ENCODE results near the gene ANKRD36. TPM values are rescaled to one million over a fixed set of nuclear protein-coding genes. Genes with fewer than 3 reads are reported as not detected.
"Not testable (repeated sequence)": the region's sequence is repeated elsewhere in the genome, so short reads cannot be mapped to it uniquely, and the experiment has no call there.

ANKRD36 gene
- total RNA-seq, 1 experiment from 2014 or later = 16.5 TPM

DNA sequence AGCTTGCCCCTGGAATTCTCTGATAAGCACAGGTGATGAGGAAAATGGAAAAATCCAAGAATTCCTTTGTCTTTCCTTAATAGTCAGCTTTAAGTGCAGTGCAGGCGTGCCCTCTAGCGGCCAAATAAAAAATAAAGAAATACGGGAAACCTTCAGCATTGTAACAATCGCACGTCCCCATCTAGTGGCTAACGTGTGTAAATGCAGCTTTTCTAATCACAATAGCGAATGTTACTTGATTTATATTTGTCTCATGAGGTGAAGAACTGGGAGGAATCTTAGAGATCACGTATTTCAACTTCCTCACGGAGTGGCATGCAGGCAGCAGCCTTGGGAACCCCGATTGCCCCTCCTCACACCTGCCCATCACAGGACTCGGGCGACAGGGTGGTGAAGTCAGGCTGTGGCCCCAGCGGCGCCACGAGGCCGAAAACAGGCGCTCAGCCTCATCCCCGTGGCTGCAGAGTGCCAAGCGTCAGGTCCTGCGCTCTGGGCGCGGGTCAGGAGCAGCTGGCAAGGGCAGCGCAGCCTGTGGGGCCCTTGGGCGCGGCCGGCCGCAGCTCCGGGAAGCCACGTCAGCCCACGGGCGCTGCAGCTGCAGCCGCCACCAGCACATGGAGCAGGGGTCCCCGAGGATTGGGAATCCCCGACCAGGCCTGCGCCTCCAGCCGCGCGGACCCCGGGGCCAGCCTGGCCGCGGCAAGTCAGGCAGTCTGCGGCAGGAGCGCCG lies 468 bp upstream of the ANKRD36 start:
- Histone ChIP-seq H3K9ac (ENCODE audit: low read length) (peak overlapping the region; percentile 74), H3K4me3 (replicated peaks in 1 of 2; ENCODE audit: low read depth in 1 of 2, low read length in 2 of 2) (peak overlapping the region; percentile 48 to 68), H3K27ac (ENCODE audit: low read depth, low read length) (peak overlapping the region; percentile 89), H3K4me2 (ENCODE audit: low read length) (peak overlapping the region; percentile 75)
- H3K4me1 ChIP-seq (ENCODE audit: control insufficient read depth in 1 of 2, insufficient read depth in 2 of 2, low read length in 2 of 2); H3K36me3 ChIP-seq (ENCODE audit: control insufficient read depth in 1 of 2, insufficient read depth in 2 of 2, low read length in 2 of 2); BruUV-seq (replicated peaks); H3K9me2 ChIP-seq (ENCODE audit: insufficient read depth); H3K27me3 ChIP-seq (ENCODE audit: insufficient read depth, low read length); H2AFZ ChIP-seq (ENCODE audit: low read depth, low read length, poor library complexity, severe bottlenecking); H3K79me2 ChIP-seq (ENCODE audit: insufficient read depth, low read length); H3K9me3 ChIP-seq (ENCODE audit: control insufficient read depth in 1 of 2, insufficient read depth in 1 of 2, low read depth in 1 of 2, low read length in 2 of 2); H4K20me1 ChIP-seq (ENCODE audit: insufficient read depth): not testable (repeated sequence)
- DNase-seq (ENCODE audit: low read depth, low spot score) = peak; percentile 49
- TF ChIP-seq, protein P1, sequence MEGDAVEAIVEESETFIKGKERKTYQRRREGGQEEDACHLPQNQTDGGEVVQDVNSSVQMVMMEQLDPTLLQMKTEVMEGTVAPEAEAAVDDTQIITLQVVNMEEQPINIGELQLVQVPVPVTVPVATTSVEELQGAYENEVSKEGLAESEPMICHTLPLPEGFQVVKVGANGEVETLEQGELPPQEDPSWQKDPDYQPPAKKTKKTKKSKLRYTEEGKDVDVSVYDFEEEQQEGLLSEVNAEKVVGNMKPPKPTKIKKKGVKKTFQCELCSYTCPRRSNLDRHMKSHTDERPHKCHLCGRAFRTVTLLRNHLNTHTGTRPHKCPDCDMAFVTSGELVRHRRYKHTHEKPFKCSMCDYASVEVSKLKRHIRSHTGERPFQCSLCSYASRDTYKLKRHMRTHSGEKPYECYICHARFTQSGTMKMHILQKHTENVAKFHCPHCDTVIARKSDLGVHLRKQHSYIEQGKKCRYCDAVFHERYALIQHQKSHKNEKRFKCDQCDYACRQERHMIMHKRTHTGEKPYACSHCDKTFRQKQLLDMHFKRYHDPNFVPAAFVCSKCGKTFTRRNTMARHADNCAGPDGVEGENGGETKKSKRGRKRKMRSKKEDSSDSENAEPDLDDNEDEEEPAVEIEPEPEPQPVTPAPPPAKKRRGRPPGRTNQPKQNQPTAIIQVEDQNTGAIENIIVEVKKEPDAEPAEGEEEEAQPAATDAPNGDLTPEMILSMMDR (IDR thresholded peaks at IDR 0.05 in 2 of 3, conservative IDR thresholded peaks at IDR 0.05 in 1 of 3; ENCODE audit: borderline replicate concordance in 1 of 3, insufficient read depth in 1 of 3, low read depth in 2 of 3, low read length in 2 of 3) = peak; percentile 62 to 99 (median 73)
- TF ChIP-seq RAD21 (IDR thresholded peaks at IDR 0.05; ENCODE audit: low read depth) = peak; percentile 87
- TF ChIP-seq, protein P2, sequence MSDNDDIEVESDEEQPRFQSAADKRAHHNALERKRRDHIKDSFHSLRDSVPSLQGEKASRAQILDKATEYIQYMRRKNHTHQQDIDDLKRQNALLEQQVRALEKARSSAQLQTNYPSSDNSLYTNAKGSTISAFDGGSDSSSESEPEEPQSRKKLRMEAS (IDR thresholded peaks at IDR 0.05) = peak; percentile 47; the same call in 1 of the 2 replicates
- RAD21 ChIA-PET (ENCODE audit: low non-redundant PET in 1 of 2, low total read pairs in 2 of 2, uncharacterized antibody in 2 of 2, unreplicated experiment in 2 of 2) = interaction anchor here in 1 of 2 experiments (1.8 kb wide), 1 partner anchor 255 kb away, joined by 10 read pairs; the partner anchor contains the start of gene ANKRD39
- CTCF ChIA-PET = interaction anchor here (0.8 to 1.9 kb wide), 7 partner anchors 98 to 1120 kb away, joined by 3 to 19 read pairs (median 5); partner anchors contain the start of genes ANKRD39 and CNNM3
- intact Hi-C loops (cut with micrococcal nuclease) = loop anchor here (2.0 to 5.0 kb wide), 4 partner anchors 100 to 560 kb away; partner anchors contain the start of gene ANKRD39
- peak; percentile 51 for ATAC-seq
- POLR2A ChIA-PET = interaction anchor here (0.6 to 1.8 kb wide), 2 partner anchors 112 to 255 kb away, joined by 3 to 10 read pairs; partner anchors contain the start of gene ANKRD39

DNA sequence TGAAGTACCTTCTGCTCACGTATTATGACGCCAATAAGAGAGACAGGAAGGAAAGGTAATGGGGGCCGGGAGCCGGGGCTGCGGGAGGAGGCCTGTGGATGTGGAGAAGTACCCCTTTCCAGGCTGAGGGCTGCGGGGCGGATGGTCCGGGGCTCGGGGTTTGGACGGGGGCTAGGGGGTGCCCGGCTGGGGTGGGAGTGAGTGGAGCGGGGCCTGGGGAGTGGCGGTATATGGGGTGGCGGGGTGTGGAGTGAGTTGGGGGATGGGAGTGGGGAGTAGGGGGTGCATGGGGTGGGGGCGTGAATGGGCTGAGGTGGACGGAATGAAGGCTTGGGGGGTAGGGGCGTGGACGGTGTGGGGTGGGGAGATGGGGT lies 916 bp downstream of the ANKRD36 start:
- H3K9me2 ChIP-seq (ENCODE audit: insufficient read depth); H3K36me3 ChIP-seq (ENCODE audit: control insufficient read depth in 1 of 2, insufficient read depth in 2 of 2, low read length in 2 of 2); H2AFZ ChIP-seq (ENCODE audit: low read depth, low read length, poor library complexity, severe bottlenecking); H4K20me1 ChIP-seq (ENCODE audit: insufficient read depth); H3K79me2 ChIP-seq (ENCODE audit: insufficient read depth, low read length); RAD21 ChIA-PET (ENCODE audit: low non-redundant PET in 1 of 2, low total read pairs in 2 of 2, uncharacterized antibody in 2 of 2, unreplicated experiment in 2 of 2); DNase-seq (ENCODE audit: low read depth, low spot score); H3K9me3 ChIP-seq (ENCODE audit: control insufficient read depth in 1 of 2, insufficient read depth in 1 of 2, low read depth in 1 of 2, low read length in 2 of 2); BruUV-seq (replicated peaks); H3K4me1 ChIP-seq (ENCODE audit: control insufficient read depth in 1 of 2, insufficient read depth in 2 of 2, low read length in 2 of 2); H3K27me3 ChIP-seq (ENCODE audit: insufficient read depth, low read length); CTCF ChIA-PET; POLR2A ChIA-PET: not testable (repeated sequence)
- Histone ChIP-seq H3K4me3 (replicated peaks in 1 of 2; ENCODE audit: low read depth in 1 of 2, low read length in 2 of 2) (peak overlapping the region; percentile 68 to 70), H3K4me2 (ENCODE audit: low read length) (peak overlapping the region; percentile 75), H3K9ac (ENCODE audit: low read length) (peak overlapping the region; percentile 74), H3K27ac (ENCODE audit: low read depth, low read length) (peak overlapping the region; percentile 89)
- peak; percentile 31 for ATAC-seq
- intact Hi-C loops (cut with micrococcal nuclease) = loop anchor here (2.0 to 5.0 kb wide), 4 partner anchors 101 to 562 kb away; partner anchors contain the start of gene ANKRD39

DNA sequence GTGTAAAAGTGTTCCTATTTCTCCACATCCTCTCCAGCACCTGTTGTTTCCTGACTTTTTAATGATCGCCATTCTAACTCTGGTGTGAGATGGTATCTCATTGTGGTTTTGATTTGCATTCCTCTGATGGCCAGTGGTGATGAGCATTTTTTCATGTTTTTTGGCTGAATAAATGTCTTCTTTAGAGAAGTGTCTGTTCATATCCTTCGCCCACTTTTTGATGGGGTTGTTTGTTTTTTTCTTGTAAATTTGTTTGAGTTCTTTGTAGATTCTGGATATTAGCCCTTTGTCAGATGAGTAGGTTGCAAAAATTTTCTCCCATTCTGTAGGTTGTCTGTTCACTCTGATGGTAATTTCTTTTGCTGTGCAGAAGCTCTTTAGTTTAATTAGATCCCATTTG lies 16.1 kb downstream of the ANKRD36 start:
- intact Hi-C loops (cut with micrococcal nuclease); RAD21 ChIA-PET (ENCODE audit: low non-redundant PET in 1 of 2, low total read pairs in 2 of 2, uncharacterized antibody in 2 of 2, unreplicated experiment in 2 of 2); DNase-seq (ENCODE audit: low read depth, low spot score); H3K36me3 ChIP-seq (ENCODE audit: control insufficient read depth in 1 of 2, insufficient read depth in 2 of 2, low read length in 2 of 2); H3K79me2 ChIP-seq (ENCODE audit: insufficient read depth, low read length); CTCF ChIA-PET; H2AFZ ChIP-seq (ENCODE audit: low read depth, low read length, poor library complexity, severe bottlenecking); ATAC-seq; H3K27ac ChIP-seq (ENCODE audit: low read depth, low read length); H3K4me2 ChIP-seq (ENCODE audit: low read length); BruUV-seq (replicated peaks); H3K27me3 ChIP-seq (ENCODE audit: insufficient read depth, low read length); H3K9me3 ChIP-seq (ENCODE audit: control insufficient read depth in 1 of 2, insufficient read depth in 1 of 2, low read depth in 1 of 2, low read length in 2 of 2); H3K9me2 ChIP-seq (ENCODE audit: insufficient read depth); H3K9ac ChIP-seq (ENCODE audit: low read length); H3K4me1 ChIP-seq (ENCODE audit: control insufficient read depth in 1 of 2, insufficient read depth in 2 of 2, low read length in 2 of 2); H3K4me3 ChIP-seq (replicated peaks in 1 of 2; ENCODE audit: low read depth in 1 of 2, low read length in 2 of 2); H4K20me1 ChIP-seq (ENCODE audit: insufficient read depth); POLR2A ChIA-PET: not testable (repeated sequence)
